ENCODE data around the gene RALGPS2. TPM values are rescaled to one million over a fixed set of nuclear protein-coding genes. Genes with fewer than 3 reads are reported as not detected.

RALGPS2 gene
- total and polyA plus RNA-seq, 7 donors: 6.6 to 24.3 (median 14.3) TPM

DNA sequence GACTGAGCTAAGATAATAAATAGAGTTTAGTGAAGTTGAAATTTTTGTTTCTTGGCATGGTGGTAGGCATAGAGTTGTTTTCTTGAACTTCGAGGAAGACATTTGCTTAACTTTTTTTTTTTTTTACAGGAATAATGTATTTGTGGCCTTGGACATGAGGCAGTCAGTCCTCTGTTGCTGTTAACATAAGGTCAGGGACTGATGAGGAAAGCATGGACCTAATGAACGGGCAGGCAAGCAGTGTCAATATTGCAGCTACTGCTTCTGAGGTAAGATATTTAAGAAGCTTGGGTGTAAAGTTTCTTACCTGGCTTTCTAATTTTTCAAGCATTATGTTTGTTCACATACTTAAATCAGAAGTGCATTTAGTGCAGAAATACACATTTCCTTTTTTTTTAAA, 51.5 kb downstream of the RALGPS2 start:
- Histone ChIP-seq H3K4me3 (no peak overlapping the region), H3K36me3 (no peaks in the 10 kb centered on the region), H3K27me3 (no peaks in the 10 kb centered on the region), H3K27ac (no peak overlapping the region), H3K9me3 (no peaks in the 10 kb centered on the region), H3K4me1 (peaks cover 0 to 7% (median 2%) of the 10 kb centered on the region in 4 donors)
- intact Hi-C loops (cut with DNase I): loop anchor here (5.0 to 10.0 kb wide), 2 partner anchors 36 to 588 kb away; partner anchors contain the start of gene AXDND1
- TF ChIP-seq EP300 (IDR thresholded peaks at IDR 0.05) (no peak), CTCF (IDR thresholded peaks at IDR 0.05) (no peak), POLR2AphosphoS5 (IDR thresholded peaks at IDR 0.05) (no peak)
- no peak for DNase-seq
- 79 to 85% methylated on average over 2 of the region's 2 CpGs for WGBS, 2 donors

DNA sequence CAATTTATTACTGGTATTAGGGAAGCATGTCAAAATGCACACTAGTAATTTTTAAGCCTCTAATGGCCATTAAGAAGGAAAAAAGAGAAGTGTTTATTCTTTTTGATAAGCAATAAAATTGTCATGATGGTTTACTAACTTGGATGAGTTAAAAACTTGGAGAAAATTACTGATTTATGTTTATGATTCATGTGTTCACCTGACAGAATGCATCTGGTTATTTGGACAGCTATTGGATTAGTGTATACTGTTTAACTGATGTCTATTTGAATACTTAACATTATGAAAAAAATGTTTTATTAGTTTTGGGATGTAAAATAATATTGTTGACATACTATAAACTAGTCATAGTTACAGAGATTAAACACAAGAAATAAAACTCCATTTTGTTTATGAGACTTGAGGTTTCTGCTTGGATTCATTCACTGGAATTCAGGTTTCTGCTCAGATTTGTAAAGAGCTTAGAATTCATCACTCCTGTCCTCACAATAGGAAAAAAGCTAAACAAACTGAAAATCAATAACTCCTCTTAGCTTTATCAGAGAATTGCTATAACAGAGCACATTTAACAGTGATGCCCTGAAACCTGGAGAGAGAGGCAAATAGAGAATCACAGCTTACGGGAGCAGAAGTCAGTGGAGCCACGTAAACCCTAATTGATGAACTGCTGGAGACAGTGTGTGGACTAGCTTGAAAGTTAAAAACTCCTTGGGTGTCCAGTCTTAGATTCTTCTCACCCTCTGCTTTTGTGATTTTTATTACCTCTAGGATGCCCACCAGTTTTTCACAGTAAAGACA, 56.7 kb downstream of the RALGPS2 start:
- intact Hi-C loops (cut with DNase I): no loop called here
- H3K27me3 ChIP-seq: no peaks in the 10 kb centered on the region
- H3K4me3 ChIP-seq: no peak overlapping the region
- H3K36me3 ChIP-seq: peaks cover 0 to 5% (median 0%) of the 10 kb centered on the region in 4 donors
- 89 to 99% methylated on average over 2 of the region's 2 CpGs for WGBS, 2 donors
- no peak overlapping the region for H3K27ac ChIP-seq
- no peaks in the 10 kb centered on the region for H3K9me3 ChIP-seq
- TF ChIP-seq POLR2AphosphoS5 (IDR thresholded peaks at IDR 0.05) (no peak), EP300 (IDR thresholded peaks at IDR 0.05) (no peak), CTCF (IDR thresholded peaks at IDR 0.05) (no peak), POLR2A (IDR thresholded peaks at IDR 0.05) (no peak)
- H3K4me1 ChIP-seq: peaks cover 0 to 7% (median 2%) of the 10 kb centered on the region in 4 donors
- DNase-seq: no peak

DNA sequence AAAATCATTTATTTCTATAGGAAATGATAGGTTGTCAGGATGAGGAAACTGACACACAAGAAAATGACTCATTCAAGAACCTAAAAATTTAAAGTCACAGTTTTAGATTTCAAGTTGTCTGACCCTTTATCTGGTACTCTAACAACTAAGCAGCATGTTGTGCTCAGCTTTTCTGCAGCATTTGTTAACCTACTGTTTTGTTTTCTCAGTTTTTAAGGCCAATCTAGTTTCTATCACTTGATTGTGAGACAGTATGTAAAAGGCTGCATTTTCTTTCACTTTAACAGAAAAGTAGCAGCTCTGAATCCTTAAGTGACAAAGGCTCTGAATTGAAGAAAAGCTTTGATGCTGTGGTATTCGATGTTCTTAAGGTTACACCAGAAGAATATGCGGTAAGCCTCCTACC, 59.1 kb downstream of the RALGPS2 start:
- TF ChIP-seq CTCF (IDR thresholded peaks at IDR 0.05) (no peak), POLR2A (IDR thresholded peaks at IDR 0.05) (no peak), POLR2AphosphoS5 (IDR thresholded peaks at IDR 0.05) (no peak), EP300 (IDR thresholded peaks at IDR 0.05) (no peak)
- WGBS, 2 donors: 87 to 89% methylated on average over 2 of the region's 2 CpGs
- no peak overlapping the region for H3K27ac ChIP-seq
- H3K4me3 ChIP-seq: no peak overlapping the region
- H3K4me1 ChIP-seq: peaks cover 0 to 7% (median 2%) of the 10 kb centered on the region in 4 donors
- no peaks in the 10 kb centered on the region for H3K27me3 ChIP-seq
- DNase-seq: no peak
- no peaks in the 10 kb centered on the region for H3K9me3 ChIP-seq
- intact Hi-C loops (cut with DNase I): no loop called here
- peaks cover 0 to 5% (median 0%) of the 10 kb centered on the region in 4 donors for H3K36me3 ChIP-seq

GRCh38 chr1:178792394-178792793, 67.3 kb downstream of the RALGPS2 start:
- Histone ChIP-seq H3K4me3 (no peak overlapping the region), H3K27ac (no peak overlapping the region), H3K9me3 (no peaks in the 10 kb centered on the region), H3K27me3 (no peaks in the 10 kb centered on the region), H3K36me3 (no peaks in the 10 kb centered on the region), H3K4me1 (no peaks in the 10 kb centered on the region)
- intact Hi-C loops (cut with DNase I): no loop called here
- no peak for DNase-seq
- 96% methylated on average over 3 of the region's 3 CpGs for WGBS, 2 donors
- TF ChIP-seq EP300 (IDR thresholded peaks at IDR 0.05) (no peak), POLR2A (IDR thresholded peaks at IDR 0.05) (no peak), CTCF (IDR thresholded peaks at IDR 0.05) (no peak), POLR2AphosphoS5 (IDR thresholded peaks at IDR 0.05) (no peak)

Data from sigmoid colon (tissue), 7 donors.